HAP-1 (cell line): ENCODE results near the gene MAPK12.

ENCODE experiments used
- DNase-seq, 2 experiments: peaks; one replicate each; pipeline ENCODE4 v3.0.0-alpha.2; 2016 to 2020; ENCODE audit warnings: low spot score in 2 of 2
- H3K27me3 ChIP-seq: fragments of 250-450 bp; sonication (Bioruptor Pico); 2 replicates; pipeline ENCODE4 v1.5.1; 2020; ENCODE audit warnings: low read depth, mild to moderate bottlenecking, moderate library complexity
- H3K36me3 ChIP-seq: fragments of 250-450 bp; sonication (Bioruptor Pico); replicated peaks from 2 replicates; pipeline ENCODE4 v1.5.1; 2020; ENCODE audit warnings: mild to moderate bottlenecking
- H3K4me1 ChIP-seq: fragments of 250-450 bp; sonication (Bioruptor Pico); 2 replicates; pipeline ENCODE4 v1.5.1; 2020; ENCODE audit warnings: mild to moderate bottlenecking
- H3K4me3 ChIP-seq: fragments of 250-450 bp; sonication (Bioruptor Pico); 2 replicates; pipeline ENCODE4 v1.5.1; 2020; ENCODE audit warnings: mild to moderate bottlenecking, moderate library complexity
- H3K9me3 ChIP-seq: fragments of 250-450 bp; sonication (Bioruptor Pico); 2 replicates; pipeline ENCODE4 v1.5.1; 2020; ENCODE audit warnings: mild to moderate bottlenecking, moderate library complexity
- in situ Hi-C: fragments of 300-500 bp; cut with MboI; formaldehyde crosslinking; loops from 3 replicates; pipeline ENCODE4 v1.14.3; 2020; ENCODE audit warnings: low sequenced_read_pairs, inconsistent platforms, mixed read lengths

MAPK12 gene

GRCh38 chr22:50224071-50224470 is 37.4 kb downstream of the MAPK12 start:
- in situ Hi-C loops = no loop called here
- peaks cover 49% of the 10 kb centered on the region for H3K36me3 ChIP-seq
- H3K4me3 ChIP-seq = no peak overlapping the region
- no peak for DNase-seq
- H3K9me3 ChIP-seq = no peaks in the 10 kb centered on the region
- no peaks in the 10 kb centered on the region for H3K4me1 ChIP-seq
- no peaks in the 10 kb centered on the region for H3K27me3 ChIP-seq

GRCh38 chr22:50222508-50222907 is 39.0 kb downstream of the MAPK12 start:
- H3K27me3 ChIP-seq = no peaks in the 10 kb centered on the region
- H3K4me1 ChIP-seq = no peaks in the 10 kb centered on the region
- in situ Hi-C loops = no loop called here
- peaks cover 64% of the 10 kb centered on the region for H3K36me3 ChIP-seq
- no peak overlapping the region for H3K4me3 ChIP-seq
- no peak for DNase-seq
- no peaks in the 10 kb centered on the region for H3K9me3 ChIP-seq

GRCh38 chr22:50221410-50222300 is 39.8 kb downstream of the MAPK12 start:
- Histone ChIP-seq H3K9me3 (no peaks in the 10 kb centered on the region), H3K4me3 (no peak overlapping the region), H3K36me3 (peaks cover 73% of the 10 kb centered on the region), H3K27me3 (no peaks in the 10 kb centered on the region), H3K4me1 (no peaks in the 10 kb centered on the region)
- no peak for DNase-seq
- in situ Hi-C loops = no loop called here

- Histone ChIP-seq H3K4me3 (no peak overlapping the region), H3K36me3 (peaks cover 78% of the 10 kb centered on the region), H3K27me3 (no peaks in the 10 kb centered on the region), H3K9me3 (no peaks in the 10 kb centered on the region), H3K4me1 (no peaks in the 10 kb centered on the region)
- DNase-seq = no peak
- in situ Hi-C loops = no loop called here
Measured at GRCh38 chr22:50220603-50221409, 40.7 kb downstream of the MAPK12 start.

- H3K27me3 ChIP-seq = no peaks in the 10 kb centered on the region
- no peak overlapping the region for H3K4me3 ChIP-seq
- no peak for DNase-seq
- H3K9me3 ChIP-seq = no peaks in the 10 kb centered on the region
- H3K36me3 ChIP-seq = peaks cover 81% of the 10 kb centered on the region
- no peaks in the 10 kb centered on the region for H3K4me1 ChIP-seq
- in situ Hi-C loops = no loop called here
Measured at GRCh38 chr22:50219800-50220602, 41.5 kb downstream of the MAPK12 start.

- H3K9me3 ChIP-seq = no peaks in the 10 kb centered on the region
- H3K4me1 ChIP-seq = no peaks in the 10 kb centered on the region
- in situ Hi-C loops = no loop called here
- no peak overlapping the region for H3K4me3 ChIP-seq
- no peaks in the 10 kb centered on the region for H3K27me3 ChIP-seq
- peaks cover 85% of the 10 kb centered on the region for H3K36me3 ChIP-seq
- peak; percentile 29 to 71 for DNase-seq
Measured at GRCh38 chr22:50218996-50219727, 42.3 kb downstream of the MAPK12 start.

- in situ Hi-C loops = no loop called here
- no peaks in the 10 kb centered on the region for H3K4me1 ChIP-seq
- no peak overlapping the region for H3K4me3 ChIP-seq
- H3K27me3 ChIP-seq = no peaks in the 10 kb centered on the region
- DNase-seq = no peak
- H3K9me3 ChIP-seq = no peaks in the 10 kb centered on the region
- peaks cover 88% of the 10 kb centered on the region for H3K36me3 ChIP-seq
Measured at GRCh38 chr22:50218153-50218995, 43.1 kb downstream of the MAPK12 start.

- in situ Hi-C loops = no loop called here
- H3K4me1 ChIP-seq = no peaks in the 10 kb centered on the region
- no peak overlapping the region for H3K4me3 ChIP-seq
- no peaks in the 10 kb centered on the region for H3K9me3 ChIP-seq
- no peaks in the 10 kb centered on the region for H3K27me3 ChIP-seq
- DNase-seq = no peak
- peaks cover 88% of the 10 kb centered on the region for H3K36me3 ChIP-seq
Measured at GRCh38 chr22:50217543-50218152, 43.8 kb downstream of the MAPK12 start.

GRCh38 chr22:50216684-50217520 is 44.6 kb downstream of the MAPK12 start:
- Histone ChIP-seq H3K4me3 (no peak overlapping the region), H3K4me1 (no peaks in the 10 kb centered on the region), H3K9me3 (no peaks in the 10 kb centered on the region), H3K27me3 (no peaks in the 10 kb centered on the region), H3K36me3 (peaks cover 86% of the 10 kb centered on the region)
- DNase-seq = no peak
- in situ Hi-C loops = no loop called here

- peaks cover 84% of the 10 kb centered on the region for H3K36me3 ChIP-seq
- no peak for DNase-seq
- H3K27me3 ChIP-seq = no peaks in the 10 kb centered on the region
- no peaks in the 10 kb centered on the region for H3K9me3 ChIP-seq
- H3K4me3 ChIP-seq = no peak overlapping the region
- no peaks in the 10 kb centered on the region for H3K4me1 ChIP-seq
- in situ Hi-C loops = no loop called here
Measured at GRCh38 chr22:50216055-50216683, 45.3 kb downstream of the MAPK12 start.

GRCh38 chr22:50215297-50216054 is 46.0 kb downstream of the MAPK12 start:
- no peaks in the 10 kb centered on the region for H3K27me3 ChIP-seq
- H3K4me3 ChIP-seq = no peak overlapping the region
- H3K4me1 ChIP-seq = no peaks in the 10 kb centered on the region
- DNase-seq = no peak
- in situ Hi-C loops = no loop called here
- H3K36me3 ChIP-seq = peaks cover 89% of the 10 kb centered on the region
- no peaks in the 10 kb centered on the region for H3K9me3 ChIP-seq
